Neural cell (in vitro differentiated cells): ENCODE data around the gene OR2W1.

Experiments
- CTCF ChIP-seq: fragments of 450-650 bp; IDR thresholded peaks from 2 replicates; pipeline ENCODE4 v1.5.1; 2014; ENCODE audit warnings: antibody characterized with exemption, mild to moderate bottlenecking, moderate library complexity; ENCODE audit not compliant: poor library complexity, severe bottlenecking
- EZH2 ChIP-seq: fragments of 200-600, 300-800 bp; shearing (Covaris generic), sonication (generic); IDR thresholded peaks from 2 replicates; pipeline ENCODE4 v1.6.1; 2014; ENCODE audit warnings: antibody characterized with exemption, low read length, borderline replicate concordance, mild to moderate bottlenecking; ENCODE audit not compliant: insufficient read depth, poor library complexity, severe bottlenecking
- POLR2AphosphoS5 ChIP-seq: IDR thresholded peaks from 2 replicates; pipeline ENCODE4 v1.6.1; 2012
- RAD21 ChIP-seq: fragments of 450-650 bp; conservative IDR thresholded peaks from 2 replicates; pipeline ENCODE4 v1.6.1; 2014; ENCODE audit warnings: antibody characterized with exemption, mild to moderate bottlenecking, moderate library complexity
- REST ChIP-seq: IDR thresholded peaks from 2 replicates; pipeline ENCODE4 v1.6.1; 2012; ENCODE audit warnings: borderline replicate concordance

- no peak for TF ChIP-seq POLR2AphosphoS5
- TF ChIP-seq EZH2: no peak
- no peak for TF ChIP-seq RAD21
- no peak for TF ChIP-seq REST
- TF ChIP-seq CTCF: no peak
Observed at GRCh38 chr6:29045075-29045474, at the start of gene OR2W1.
